ENCODE data around the gene ANKLE2.

- no peak for TF ChIP-seq GABPA (IDR thresholded peaks at IDR 0.05; ENCODE audit: low read depth)
- no peak for TF ChIP-seq CTCF (IDR thresholded peaks at IDR 0.05; ENCODE audit: insufficient read depth, low read length)
- TF ChIP-seq POLR2AphosphoS5 (IDR thresholded peaks at IDR 0.05; ENCODE audit: low read depth) = no peak
These were observed 34.4 kb downstream of the ANKLE2 start for GRCh38 chr12:132727091-132727794.
